Embryonic facial prominence (tissue), 1 donor: ENCODE data around the gene NRXN2.
"Not testable (repeated sequence)": the region's sequence is repeated elsewhere in the genome, so short reads cannot be mapped to it uniquely, and the experiment has no call there.

ENCODE experiments used
- DNase-seq: peaks from one replicate; pipeline ENCODE4 v3.0.0-alpha.2; 2016; ENCODE audit errors: extremely low spot score

The NRXN2 gene

DNA sequence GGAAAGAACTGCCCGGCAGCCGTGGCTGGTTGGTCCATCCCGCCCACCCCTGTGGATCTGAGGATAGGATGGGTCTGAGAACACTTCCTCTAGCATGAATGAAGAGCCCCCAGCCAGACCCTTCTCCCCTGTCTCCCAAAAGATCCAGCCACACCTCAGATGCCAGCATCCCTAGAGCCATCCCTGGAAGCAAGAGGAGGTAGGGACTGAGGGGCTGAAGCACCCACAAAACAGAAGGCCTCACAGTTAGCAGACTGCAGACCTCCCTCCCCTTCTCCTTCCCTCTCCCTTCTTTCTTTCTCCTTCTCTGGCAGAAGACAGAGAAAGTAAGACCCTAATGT is 1.7 kb downstream of the NRXN2 start:
- DNase-seq = no peak

DNA sequence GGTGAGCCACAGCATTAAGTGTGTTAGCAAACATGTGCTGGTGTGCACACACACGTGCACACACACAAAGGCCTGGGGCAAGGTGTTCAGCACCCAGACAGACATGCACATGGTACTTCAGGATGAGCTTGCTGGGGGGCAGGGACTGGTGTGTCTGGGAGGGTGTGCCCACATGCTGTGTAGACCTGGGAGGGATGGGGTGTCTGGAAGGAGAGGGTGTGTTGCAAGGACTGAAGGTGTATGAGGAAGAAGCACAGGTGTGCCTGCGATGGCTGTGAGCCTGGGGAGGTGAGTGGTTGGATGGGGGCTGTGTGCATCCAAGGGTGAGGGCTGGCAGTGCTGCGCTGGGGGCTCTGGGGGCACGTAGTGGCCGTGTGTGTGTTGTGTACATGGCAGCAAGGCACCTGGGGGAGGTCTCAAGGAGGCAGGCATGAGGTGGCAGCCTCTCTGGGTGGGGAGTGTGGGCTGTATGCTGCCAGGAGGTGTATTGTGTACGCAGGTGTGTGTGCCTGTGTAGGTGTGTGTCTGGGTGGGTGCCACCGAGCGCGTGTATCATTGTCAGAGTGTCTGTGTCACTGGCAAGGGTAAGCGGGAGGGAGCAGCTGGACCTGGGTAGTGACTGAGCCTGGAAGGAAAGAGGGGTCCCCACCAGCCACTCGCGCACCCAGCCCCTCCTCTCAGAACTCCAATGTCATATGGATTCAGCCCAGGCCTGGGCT is 2.2 kb downstream of the NRXN2 start:
- DNase-seq = no peak

DNA sequence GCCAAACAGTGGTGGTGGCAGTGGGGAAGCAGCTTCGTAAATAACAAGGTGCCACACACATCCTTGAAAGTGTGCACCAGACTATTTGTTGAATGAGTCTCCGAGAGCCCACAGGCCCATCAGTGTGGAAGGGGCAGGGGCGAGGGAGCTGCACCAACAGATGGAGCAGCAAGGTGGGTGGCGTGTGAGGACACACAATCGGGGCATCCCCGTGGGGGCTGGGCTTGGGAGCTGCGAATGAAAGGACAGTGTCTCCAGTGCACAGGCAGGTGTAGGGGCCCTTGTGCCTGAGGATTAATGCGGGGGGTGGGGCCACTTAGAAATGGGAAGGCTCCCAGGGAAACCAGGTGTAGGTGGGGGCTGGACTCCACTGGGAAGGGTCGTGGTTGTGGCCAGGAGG is 2.8 kb downstream of the NRXN2 start:
- DNase-seq = no peak

DNA sequence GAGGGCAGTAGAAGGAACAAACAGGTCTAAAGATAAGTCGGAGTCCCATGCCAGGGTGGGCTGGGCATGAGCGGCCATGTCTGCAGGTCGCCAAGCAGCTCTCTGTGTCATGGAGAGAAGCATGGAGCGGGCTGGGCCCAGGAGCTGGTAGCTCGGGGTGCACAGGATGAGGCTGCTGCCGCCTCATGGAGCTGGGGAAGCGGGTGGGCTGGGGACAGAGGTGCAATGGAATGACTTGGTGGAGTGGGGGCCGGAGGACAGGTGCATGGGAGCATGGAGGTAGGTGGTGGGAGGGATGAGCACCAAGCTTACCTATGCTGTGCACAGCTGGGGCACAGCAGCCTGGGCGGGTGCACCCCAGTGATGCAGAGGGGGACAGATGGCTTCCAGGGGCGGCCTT is 3.6 kb downstream of the NRXN2 start:
- DNase-seq = no peak

DNA sequence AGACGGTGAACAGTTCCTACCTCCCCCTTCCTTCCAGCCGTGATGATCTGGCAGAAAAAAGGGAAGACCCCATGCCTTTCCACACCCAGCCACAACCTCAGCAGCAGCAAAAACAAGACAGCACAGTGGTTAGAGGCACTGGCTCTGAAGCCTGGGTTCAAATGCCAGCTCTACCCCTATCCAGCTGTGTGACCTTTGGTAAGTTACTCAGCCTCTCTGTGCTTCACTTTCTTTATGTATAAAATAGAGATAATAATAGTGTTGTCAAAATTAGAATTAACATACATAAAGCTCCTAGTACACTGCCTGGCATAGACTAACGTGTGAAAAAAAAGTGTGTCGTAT is 4.2 kb downstream of the NRXN2 start:
- DNase-seq = no peak

DNA sequence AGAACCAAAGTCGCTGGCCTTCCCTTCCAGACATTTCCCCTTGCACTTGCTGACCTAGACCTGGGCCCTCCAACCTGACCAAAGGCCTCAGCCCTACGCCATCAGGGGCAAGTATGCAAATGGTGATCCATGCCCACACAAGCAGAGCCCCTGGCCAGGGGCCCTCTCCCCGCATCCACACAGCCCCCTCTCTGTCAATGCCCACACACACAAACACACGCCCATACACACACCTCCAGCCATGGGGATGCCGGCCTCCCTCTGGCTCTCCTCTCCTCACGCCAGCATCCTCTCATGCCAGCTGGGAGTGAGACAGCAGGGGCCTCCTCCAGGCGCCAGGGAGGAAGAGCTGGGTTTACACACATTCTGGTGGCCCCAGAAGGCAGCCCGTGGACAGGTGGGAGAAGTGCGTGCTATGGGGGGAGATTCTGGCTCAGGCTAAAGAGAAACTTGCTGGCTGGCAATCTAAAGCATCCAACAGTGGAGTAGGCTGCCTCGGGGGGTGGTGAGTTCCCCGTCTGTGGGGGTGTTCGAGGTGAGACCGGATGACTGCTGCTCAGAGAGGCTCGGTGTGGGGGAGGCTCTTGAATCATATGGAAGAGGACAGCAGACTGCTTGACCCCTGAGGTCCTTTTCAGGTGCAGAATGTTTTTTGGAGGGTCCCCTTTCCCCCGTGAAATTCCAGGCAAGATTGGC is 4.8 kb downstream of the NRXN2 start:
- no peak for DNase-seq

DNA sequence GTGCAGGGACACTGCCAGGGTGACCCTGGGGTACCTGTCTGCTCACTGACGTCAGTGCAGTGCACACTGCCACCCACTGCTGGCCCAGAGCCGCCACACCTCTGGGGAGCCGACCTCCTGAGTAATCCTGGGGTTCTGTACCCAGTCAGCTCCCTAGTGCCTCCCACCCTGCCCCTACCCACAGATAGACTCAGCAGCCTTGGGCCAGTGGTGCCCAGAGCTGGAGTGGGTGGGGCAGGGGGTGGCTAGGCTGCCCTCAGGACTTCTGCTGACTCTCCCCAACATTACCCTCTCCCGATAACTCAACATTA is 5.8 kb downstream of the NRXN2 start:
- DNase-seq = no peak

DNA sequence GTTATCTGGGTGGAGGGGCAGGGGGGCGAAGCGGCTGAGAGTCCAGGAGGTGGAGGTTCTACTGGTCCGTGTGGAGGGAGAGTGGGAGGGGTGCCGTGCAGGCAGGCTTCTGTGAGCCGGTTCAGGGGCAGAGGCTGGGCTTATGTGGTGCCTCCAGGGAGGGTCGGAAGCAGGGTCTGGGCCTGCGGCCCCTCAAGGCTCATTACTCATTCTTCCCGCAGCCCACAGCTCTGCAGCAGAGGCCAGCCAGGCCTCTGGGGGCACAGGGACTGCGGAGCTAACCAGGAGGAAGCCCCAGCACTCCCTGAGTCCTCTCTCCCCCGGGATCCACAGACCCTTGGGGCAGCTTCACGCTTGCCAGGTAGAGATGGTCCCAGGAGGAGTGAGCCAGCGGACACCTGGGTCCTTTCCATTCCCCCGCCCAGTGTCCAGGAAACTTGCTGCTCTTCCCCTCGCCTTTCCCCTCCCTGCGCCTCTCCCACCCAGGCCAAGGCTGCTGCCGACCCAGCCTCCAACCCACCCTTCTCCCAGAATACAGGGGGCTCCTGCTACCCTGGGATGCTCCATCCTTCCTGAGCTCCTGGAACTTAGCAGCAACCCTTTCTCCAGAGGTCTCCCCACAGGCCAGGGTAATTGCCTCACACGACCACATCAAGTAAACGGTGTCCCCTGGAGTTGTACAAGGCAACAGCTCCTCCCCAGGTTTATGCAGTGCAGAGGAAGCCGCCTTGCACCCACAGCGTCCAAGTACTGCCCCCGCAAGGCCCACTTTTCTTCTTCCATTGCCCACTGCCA is 6.3 kb downstream of the NRXN2 start:
- DNase-seq = no peak

DNA sequence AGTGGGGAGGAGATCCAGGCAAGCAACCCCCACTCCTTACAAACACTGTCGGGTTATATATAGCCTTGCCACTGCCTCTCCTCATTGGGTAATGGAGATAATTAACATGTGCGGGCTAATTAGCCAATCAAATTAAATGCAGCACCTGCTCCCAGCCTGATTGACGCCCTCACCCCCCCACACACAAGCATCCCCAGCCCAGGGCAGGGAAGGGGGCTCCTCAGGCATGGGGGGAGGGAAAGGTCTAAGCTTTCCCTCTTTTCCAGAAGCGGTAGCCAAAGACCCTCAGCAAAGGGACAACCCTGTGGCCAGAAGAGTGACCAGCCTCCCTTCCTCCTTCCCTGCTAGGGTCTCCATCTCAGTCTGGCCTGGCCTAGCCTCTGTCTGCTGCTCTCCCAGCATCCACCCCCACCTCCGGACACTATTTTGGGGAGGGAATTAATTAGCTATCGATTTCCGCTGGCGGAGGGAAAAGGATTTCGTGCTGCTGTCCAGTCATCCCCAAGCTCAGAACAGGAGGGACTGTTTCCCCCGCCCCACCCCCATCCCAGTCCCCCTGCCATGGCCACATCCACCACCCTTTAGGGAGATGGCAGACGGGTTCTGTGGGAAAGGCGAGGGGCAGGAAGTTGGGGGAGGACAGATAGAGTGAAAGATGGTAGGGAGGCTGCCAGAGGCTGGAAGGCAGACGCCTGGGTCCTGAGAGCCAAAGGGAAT is 7.1 kb downstream of the NRXN2 start:
- DNase-seq = no peak

DNA sequence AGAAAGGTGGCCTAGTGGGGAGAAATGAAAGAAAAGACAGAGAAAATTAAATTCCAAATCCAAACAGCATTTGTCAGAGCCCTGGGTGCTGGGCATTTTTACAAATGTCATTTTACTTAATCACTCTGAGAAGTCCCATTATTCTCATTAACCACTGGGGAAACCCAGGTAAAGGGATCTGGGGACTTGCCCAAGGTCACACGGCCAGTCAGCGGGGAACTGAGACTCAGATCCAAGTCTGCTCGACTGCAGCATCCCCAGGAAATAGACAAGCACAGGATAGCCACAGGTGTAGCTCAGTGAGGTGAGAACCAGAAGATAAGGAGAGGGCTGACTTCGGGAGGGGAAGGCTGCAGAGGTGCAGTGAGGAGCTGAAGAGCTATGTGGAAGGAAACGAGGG is 7.9 kb downstream of the NRXN2 start:
- DNase-seq = no peak

DNA sequence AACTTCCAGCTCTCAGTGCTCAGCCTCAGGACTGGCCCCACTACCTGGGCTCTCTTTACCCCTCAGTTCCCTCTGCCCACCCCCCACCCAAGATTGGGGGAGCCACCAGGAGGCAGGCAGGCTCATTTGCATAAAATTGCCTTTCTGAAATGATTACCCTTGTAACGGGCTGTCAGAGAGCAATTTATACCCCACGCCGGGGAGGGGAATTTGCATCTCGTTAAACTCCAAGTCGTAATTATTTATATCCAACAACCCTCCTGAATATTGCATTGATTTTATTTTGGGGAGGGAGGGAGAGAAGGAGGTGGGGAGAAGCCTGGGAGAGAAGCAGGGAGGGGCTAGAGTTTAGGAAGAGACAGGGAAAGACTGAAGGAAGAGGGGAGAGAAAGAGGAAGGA is 8.3 kb downstream of the NRXN2 start:
- no peak for DNase-seq

DNA sequence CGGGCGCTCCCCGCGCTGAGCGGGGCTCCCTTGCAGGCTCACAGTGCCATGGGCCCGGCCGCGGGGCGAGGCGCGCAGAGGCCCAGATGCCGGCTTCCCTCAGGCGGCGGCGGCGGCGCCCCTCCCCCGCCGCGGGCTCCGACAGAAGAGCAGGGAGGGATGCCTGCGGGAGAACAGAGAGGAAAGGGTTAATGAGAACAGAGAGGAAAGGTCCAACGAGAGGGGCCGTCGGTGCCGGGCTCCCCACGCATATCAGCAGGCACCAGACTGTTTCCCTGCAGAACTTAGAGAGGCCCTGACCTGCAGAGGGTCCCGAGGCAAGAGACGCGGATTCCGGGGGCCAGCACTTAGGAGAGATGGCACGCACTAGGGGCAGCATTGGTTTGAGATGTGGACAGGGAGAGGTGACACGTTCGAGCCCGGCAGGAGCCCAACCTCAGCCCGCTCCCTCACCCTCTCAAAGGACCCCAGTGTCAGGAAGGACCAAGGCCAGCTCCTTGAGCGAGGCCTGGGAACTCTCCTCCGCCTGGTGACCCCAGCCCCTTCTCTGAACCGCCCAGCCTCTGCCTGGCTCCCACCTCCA is 9.1 kb downstream of the NRXN2 start:
- no peak for DNase-seq

DNA sequence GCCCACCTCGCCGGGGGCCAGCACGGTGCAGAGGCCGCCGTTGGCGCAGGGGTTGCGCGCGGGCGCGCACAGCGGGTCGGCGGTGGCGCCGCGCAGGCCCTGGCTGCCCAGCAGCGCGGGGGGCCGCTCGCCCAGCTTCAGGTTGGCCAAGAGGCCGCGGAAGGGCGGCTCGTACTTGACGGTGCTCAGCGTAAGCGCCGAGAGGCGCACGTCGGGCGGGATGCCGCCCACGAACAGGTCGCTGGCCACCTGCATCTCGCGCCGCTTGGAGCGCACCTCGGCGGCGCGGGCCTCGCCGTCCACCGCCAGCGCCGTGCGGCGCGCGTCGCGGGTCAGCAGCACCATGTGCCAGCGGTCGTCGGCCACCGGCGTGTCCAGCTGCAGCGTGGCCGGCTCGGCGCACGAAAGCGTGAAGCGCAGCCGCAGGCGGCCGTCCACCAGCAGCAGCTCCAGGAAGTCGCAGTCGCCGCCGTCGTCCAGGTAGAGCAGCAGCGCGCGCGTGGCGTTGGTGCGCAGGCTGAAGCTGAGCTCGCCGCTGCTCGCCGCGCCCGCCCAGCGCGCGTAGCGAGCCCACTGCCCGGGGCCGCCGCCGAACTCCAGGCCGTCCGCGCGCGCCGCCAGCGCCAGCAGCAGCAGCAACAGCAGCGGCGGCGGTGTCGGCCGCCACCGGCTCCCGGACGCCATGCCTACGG is 9.8 kb downstream of the NRXN2 start:
- no peak for DNase-seq

DNA sequence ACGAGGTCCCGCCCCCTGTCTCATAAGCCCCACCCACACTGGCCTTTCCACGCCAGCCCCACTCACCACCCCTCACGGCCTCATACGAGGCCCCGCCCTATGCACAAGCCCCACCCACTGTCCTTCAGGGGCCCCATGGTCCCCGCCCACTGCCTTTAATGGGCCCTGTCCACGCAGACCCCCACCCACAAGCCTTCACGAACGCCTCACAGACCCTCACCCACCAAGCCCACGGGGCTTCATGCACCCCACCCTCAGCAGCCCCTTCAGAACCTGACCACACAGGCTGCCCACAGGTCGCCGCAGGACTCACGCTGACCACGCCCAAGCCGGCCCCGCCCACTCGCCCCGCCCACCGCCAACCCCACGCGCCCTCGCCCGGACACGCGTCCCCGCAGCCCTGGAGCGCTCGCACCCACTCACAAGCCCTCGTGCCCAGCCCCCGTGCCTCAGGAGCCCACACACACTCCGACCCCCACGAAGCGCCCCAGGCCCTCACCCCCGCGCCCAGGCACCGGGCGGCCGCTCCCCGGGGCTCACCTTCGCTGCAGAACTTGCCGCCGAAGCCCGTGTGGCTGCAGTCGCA is 10.5 kb downstream of the NRXN2 start:
- DNase-seq = no peak

DNA sequence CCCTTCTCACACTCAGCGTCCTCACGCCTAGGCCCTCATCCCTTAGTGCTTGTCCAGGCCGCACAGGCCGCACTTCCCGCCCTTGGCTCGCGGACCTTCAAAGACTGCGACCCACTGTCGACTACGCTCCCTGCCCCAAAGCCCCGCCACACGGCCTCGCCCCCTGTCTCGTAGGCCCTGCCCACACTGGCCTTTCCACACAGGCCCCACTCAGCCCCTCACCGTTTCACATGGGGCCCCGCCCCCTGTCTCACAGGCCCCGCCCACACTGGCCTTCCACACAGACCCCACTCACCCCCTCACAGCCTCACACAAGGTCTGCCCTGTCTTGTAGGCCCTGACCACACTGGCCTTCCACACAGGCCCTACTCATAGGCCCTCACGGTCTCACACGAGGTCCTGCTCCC is 11.0 kb downstream of the NRXN2 start:
- no peak for DNase-seq

DNA sequence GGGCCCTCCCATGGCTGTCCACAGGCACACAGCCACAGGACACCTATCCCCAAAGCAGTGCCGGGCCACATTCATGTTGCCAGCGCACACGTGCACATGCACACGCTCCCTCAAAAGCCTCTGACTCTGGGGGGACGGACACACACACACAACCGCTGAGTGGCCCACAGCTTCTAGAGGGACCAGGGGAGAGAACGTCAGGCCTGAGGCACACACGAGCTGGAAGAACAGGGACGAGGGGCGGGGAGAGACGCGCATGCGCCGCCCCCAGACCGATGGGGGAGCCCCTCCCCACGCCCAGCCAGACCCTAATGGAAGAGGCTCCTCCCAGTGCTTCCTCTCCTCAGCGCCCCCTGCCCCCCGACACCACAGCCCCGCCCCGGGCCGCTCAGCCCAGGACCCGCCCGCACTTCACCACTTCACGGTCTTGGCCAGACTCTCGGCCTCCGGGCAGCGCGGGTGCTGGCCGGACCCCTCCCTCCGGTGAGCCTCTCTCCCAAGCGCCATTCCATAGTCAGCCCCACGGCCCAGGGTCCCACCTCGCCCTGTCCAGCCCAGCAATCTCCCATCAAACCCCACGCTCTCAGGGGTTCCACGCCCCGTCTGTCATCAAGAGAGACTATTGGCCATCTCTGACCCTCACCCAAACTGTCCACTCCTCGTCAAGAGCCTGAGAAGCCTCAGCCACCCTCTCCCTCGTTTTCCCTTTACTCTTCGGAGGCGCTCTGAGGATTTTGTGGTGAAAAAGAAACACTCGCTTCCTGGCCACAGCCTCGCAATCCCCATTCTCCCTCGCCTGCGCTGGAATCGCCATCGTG is 11.7 kb downstream of the NRXN2 start:
- no peak for DNase-seq

DNA sequence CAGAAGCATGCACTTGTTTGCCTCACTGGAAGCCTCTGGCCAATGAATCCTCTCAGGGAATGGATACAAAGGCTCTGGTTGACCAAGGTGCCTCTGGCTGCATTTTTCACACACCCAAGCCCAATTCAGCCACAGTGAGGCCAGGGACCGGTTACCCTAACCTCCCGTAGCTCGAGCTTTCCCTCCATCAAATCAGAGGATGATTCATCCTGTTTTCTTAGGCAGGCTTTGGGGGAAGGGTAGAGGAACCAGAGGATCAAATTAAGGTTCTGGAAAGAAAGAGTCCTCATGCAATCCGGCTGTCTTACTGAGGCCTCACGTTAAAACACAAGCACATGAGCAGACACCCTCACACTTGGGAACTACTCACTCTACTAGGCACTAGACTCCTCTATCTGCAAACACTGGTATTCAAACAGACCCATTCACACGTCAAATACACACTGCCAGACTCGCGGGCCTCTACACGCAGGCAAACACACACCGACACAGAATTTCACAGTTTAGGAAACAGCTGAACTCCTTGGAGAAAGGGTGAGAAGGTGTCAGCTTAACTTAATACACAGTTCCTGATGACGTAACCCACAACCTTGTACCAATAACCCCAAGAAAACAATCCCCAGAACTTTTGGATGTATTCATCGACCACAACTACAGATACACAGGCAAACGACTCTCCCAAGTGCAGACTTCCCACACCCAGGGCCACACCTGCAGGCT is 12.4 kb downstream of the NRXN2 start:
- DNase-seq = no peak

DNA sequence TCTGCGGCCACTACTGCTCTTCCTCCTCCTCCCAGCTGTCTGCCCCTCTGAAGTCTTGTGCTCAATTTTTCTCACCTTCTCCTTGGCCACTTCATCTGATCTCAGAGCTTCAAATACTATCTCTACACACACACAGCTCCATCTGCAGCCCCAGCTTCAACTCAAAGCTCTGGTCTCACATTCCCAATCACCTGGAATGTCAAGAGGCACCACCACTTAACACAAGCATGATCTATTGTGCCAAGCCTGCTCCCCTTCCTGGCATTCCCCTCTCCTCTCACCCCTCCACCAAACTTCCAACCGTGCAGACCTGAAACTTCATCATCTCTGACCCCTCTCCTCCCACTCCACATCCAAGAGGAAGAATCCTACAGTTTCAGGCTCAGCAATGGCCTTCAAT is 17.5 kb downstream of the NRXN2 start:
- DNase-seq = no peak

DNA sequence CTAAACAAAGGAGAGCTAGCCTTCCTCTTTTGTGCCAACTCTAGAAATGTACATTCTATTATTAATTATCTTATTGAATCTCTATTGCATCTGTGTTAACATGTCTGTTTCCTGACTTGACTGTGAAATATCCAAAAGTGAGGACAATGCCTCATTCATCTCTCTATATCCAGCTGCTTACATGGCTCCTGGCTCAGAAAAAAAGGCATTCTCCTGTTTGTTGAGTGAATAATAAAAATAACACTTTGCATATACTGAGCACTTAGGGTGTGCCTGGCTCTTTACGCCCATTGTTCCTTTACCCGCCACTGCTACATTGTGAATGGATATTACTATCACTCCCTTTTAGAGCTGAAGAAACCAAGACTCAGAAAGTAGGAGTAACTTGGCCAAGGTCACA is 19.9 kb downstream of the NRXN2 start:
- no peak for DNase-seq

DNA sequence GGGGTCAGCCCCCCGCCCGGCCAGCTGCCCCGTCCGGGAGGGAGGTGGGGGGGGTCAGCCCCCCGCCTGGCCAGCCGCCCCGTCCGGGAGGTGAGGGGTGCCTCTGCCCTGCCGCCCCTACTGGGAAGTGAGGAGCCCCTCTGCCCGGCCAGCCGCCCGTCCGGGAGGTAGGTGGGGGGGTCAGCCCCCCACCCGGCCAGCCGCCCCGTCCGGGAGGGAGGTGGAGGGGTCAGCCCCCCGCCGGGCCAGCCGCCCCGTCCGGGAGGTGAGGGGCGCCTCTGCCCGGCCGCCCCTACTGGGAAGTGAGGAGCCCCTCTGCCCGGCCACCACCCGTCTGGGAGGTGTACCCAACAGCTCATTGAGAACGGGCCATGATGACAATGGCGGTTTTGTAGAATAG is 21.0 kb downstream of the NRXN2 start:
- DNase-seq = not testable (repeated sequence)
